ENCODE results near the gene ZBTB38. TPM values are rescaled to one million over a fixed set of nuclear protein-coding genes. Genes with fewer than 3 reads are reported as not detected.

Gene ZBTB38
- total RNA-seq, result 20.0 and 21.0 TPM in 2 replicates

GRCh38 chr3:141368062-141368924, at the start of gene ZBTB38:
TSS of gene ZBTB38 (plus strand) at chr3:141368504. CDS start at chr3:141442389, 73,885 bp downstream.
- Mint-ChIP-seq H3K27ac (no peak within 1 kb of the TSS), H3K27me3 (ENCODE audit: insufficient read depth) (peaks cover 4% of the 10 kb centered on the region)
- intact Hi-C loops (cut with micrococcal nuclease), result no loop called here

GRCh38 chr3:141320399-141321108, 47.8 kb upstream of the ZBTB38 start:
- H3K4me3 Mint-ChIP-seq, result no peak overlapping the region
- peaks cover 2% of the 10 kb centered on the region for H3K36me3 Mint-ChIP-seq (ENCODE audit: low read depth)
- intact Hi-C loops (cut with micrococcal nuclease), result no loop called here
- H3K4me1 Mint-ChIP-seq (ENCODE audit: low read depth), result peaks cover 9% of the 10 kb centered on the region
- no peak for DNase-seq (ENCODE audit: low spot score)
- H3K9me3 Mint-ChIP-seq, result no peaks in the 10 kb centered on the region
- H3K27me3 Mint-ChIP-seq (ENCODE audit: insufficient read depth), result peaks cover 2% of the 10 kb centered on the region
- H3K27ac Mint-ChIP-seq, result no peak overlapping the region

More at GRCh38 chr3:141368062-141368924, at the start of gene ZBTB38:
- DNase-seq (ENCODE audit: low spot score), result no peak
- Mint-ChIP-seq H3K9me3 (no peaks in the 10 kb centered on the region), H3K4me3 (no peak within 1 kb of the TSS), H3K4me1 (ENCODE audit: low read depth) (peaks cover 21% of the 10 kb centered on the region), H3K36me3 (ENCODE audit: low read depth) (no peaks in the 10 kb centered on the region)

- no peak overlapping the region for H3K27ac Mint-ChIP-seq
- peaks cover 2% of the 10 kb centered on the region for H3K36me3 Mint-ChIP-seq (ENCODE audit: low read depth)
- H3K4me3 Mint-ChIP-seq, result no peak overlapping the region
- intact Hi-C loops (cut with micrococcal nuclease), result no loop called here
- H3K4me1 Mint-ChIP-seq (ENCODE audit: low read depth), result peaks cover 9% of the 10 kb centered on the region
- DNase-seq (ENCODE audit: low spot score), result no peak
- H3K9me3 Mint-ChIP-seq, result no peaks in the 10 kb centered on the region
- H3K27me3 Mint-ChIP-seq (ENCODE audit: insufficient read depth), result peaks cover 2% of the 10 kb centered on the region
Observed at GRCh38 chr3:141321109-141321497, 47.2 kb upstream of the ZBTB38 start.

GRCh38 chr3:141323936-141324704, 44.2 kb upstream of the ZBTB38 start:
- intact Hi-C loops (cut with micrococcal nuclease), result no loop called here
- peaks cover 2% of the 10 kb centered on the region for H3K36me3 Mint-ChIP-seq (ENCODE audit: low read depth)
- no peak for DNase-seq (ENCODE audit: low spot score)
- no peaks in the 10 kb centered on the region for H3K27me3 Mint-ChIP-seq (ENCODE audit: insufficient read depth)
- H3K4me3 Mint-ChIP-seq, result no peak overlapping the region
- no peaks in the 10 kb centered on the region for H3K9me3 Mint-ChIP-seq
- peaks cover 21% of the 10 kb centered on the region for H3K4me1 Mint-ChIP-seq (ENCODE audit: low read depth)
- no peak overlapping the region for H3K27ac Mint-ChIP-seq

GRCh38 chr3:141326123-141326522, 42.2 kb upstream of the ZBTB38 start:
- peaks cover 12% of the 10 kb centered on the region for H3K4me1 Mint-ChIP-seq (ENCODE audit: low read depth)
- intact Hi-C loops (cut with micrococcal nuclease), result no loop called here
- H3K27me3 Mint-ChIP-seq (ENCODE audit: insufficient read depth), result no peaks in the 10 kb centered on the region
- no peak for DNase-seq (ENCODE audit: low spot score)
- peaks cover 2% of the 10 kb centered on the region for H3K36me3 Mint-ChIP-seq (ENCODE audit: low read depth)
- no peak overlapping the region for H3K4me3 Mint-ChIP-seq
- no peaks in the 10 kb centered on the region for H3K9me3 Mint-ChIP-seq
- no peak overlapping the region for H3K27ac Mint-ChIP-seq

- intact Hi-C loops (cut with micrococcal nuclease), result no loop called here
- Mint-ChIP-seq H3K4me3 (no peak overlapping the region), H3K4me1 (ENCODE audit: low read depth) (peaks cover 12% of the 10 kb centered on the region), H3K27me3 (ENCODE audit: insufficient read depth) (no peaks in the 10 kb centered on the region), H3K27ac (no peak overlapping the region), H3K36me3 (ENCODE audit: low read depth) (no peaks in the 10 kb centered on the region), H3K9me3 (no peaks in the 10 kb centered on the region)
- DNase-seq (ENCODE audit: low spot score), result no peak
Observed at GRCh38 chr3:141326626-141327025, 41.7 kb upstream of the ZBTB38 start.

- intact Hi-C loops (cut with micrococcal nuclease), result loop anchor here (1.0 kb wide), 1 partner anchor 17 kb away; no protein-coding TSS in a partner anchor
- Mint-ChIP-seq H3K27ac (peak overlapping the region; percentile 10), H3K36me3 (ENCODE audit: low read depth) (peaks cover 1% of the 10 kb centered on the region), H3K9me3 (no peaks in the 10 kb centered on the region), H3K27me3 (ENCODE audit: insufficient read depth) (no peaks in the 10 kb centered on the region), H3K4me3 (no peak overlapping the region), H3K4me1 (ENCODE audit: low read depth) (peaks cover 12% of the 10 kb centered on the region)
- no peak for DNase-seq (ENCODE audit: low spot score)
Observed at GRCh38 chr3:141328286-141329166, 39.8 kb upstream of the ZBTB38 start.

- Mint-ChIP-seq H3K4me3 (no peak overlapping the region), H3K9me3 (no peaks in the 10 kb centered on the region), H3K4me1 (ENCODE audit: low read depth) (peaks cover 12% of the 10 kb centered on the region), H3K27ac (no peak overlapping the region), H3K27me3 (ENCODE audit: insufficient read depth) (peaks cover 5% of the 10 kb centered on the region), H3K36me3 (ENCODE audit: low read depth) (peaks cover 1% of the 10 kb centered on the region)
- DNase-seq (ENCODE audit: low spot score), result no peak
- intact Hi-C loops (cut with micrococcal nuclease), result no loop called here
Observed at GRCh38 chr3:141330235-141330634, 38.1 kb upstream of the ZBTB38 start.

GRCh38 chr3:141330718-141331376, 37.5 kb upstream of the ZBTB38 start:
- H3K27ac Mint-ChIP-seq, result no peak overlapping the region
- DNase-seq (ENCODE audit: low spot score), result no peak
- H3K9me3 Mint-ChIP-seq, result no peaks in the 10 kb centered on the region
- peaks cover 5% of the 10 kb centered on the region for H3K27me3 Mint-ChIP-seq (ENCODE audit: insufficient read depth)
- intact Hi-C loops (cut with micrococcal nuclease), result no loop called here
- H3K36me3 Mint-ChIP-seq (ENCODE audit: low read depth), result peaks cover 1% of the 10 kb centered on the region
- peaks cover 12% of the 10 kb centered on the region for H3K4me1 Mint-ChIP-seq (ENCODE audit: low read depth)
- no peak overlapping the region for H3K4me3 Mint-ChIP-seq

GRCh38 chr3:141331377-141332318, 36.7 kb upstream of the ZBTB38 start:
- Mint-ChIP-seq H3K4me3 (no peak overlapping the region), H3K27ac (no peak overlapping the region), H3K9me3 (no peaks in the 10 kb centered on the region), H3K27me3 (ENCODE audit: insufficient read depth) (peaks cover 5% of the 10 kb centered on the region), H3K36me3 (ENCODE audit: low read depth) (peaks cover 1% of the 10 kb centered on the region), H3K4me1 (ENCODE audit: low read depth) (peaks cover 12% of the 10 kb centered on the region)
- intact Hi-C loops (cut with micrococcal nuclease), result no loop called here
- DNase-seq (ENCODE audit: low spot score), result no peak

- no peaks in the 10 kb centered on the region for H3K9me3 Mint-ChIP-seq
- H3K27ac Mint-ChIP-seq, result no peak overlapping the region
- intact Hi-C loops (cut with micrococcal nuclease), result no loop called here
- DNase-seq (ENCODE audit: low spot score), result no peak
- H3K4me3 Mint-ChIP-seq, result no peak overlapping the region
- H3K27me3 Mint-ChIP-seq (ENCODE audit: insufficient read depth), result peaks cover 5% of the 10 kb centered on the region
- peaks cover 12% of the 10 kb centered on the region for H3K4me1 Mint-ChIP-seq (ENCODE audit: low read depth)
- H3K36me3 Mint-ChIP-seq (ENCODE audit: low read depth), result peaks cover 1% of the 10 kb centered on the region
Observed at GRCh38 chr3:141332416-141332815, 35.9 kb upstream of the ZBTB38 start.

Measured in activated T-helper 1 cell treated with anti-CD3 and anti-CD28 coated beads, Interleukin-12 subunit alpha, Interleukin-12 subunit beta, Interleukin-2, Interleukin-4 antibody, amounts not matched to agents 30 ng/mL and 10 ng/mL and 1 ng/mL, durations not matched to agents 14 hours and 24 hours and 36 hours (primary cell).